Liver (tissue), 9 donors: ENCODE measurements around the gene SLC35A3. TPM values are rescaled to one million over a fixed set of nuclear protein-coding genes. Genes with fewer than 3 reads are reported as not detected.

Experiments
- DNase-seq: peaks from one replicate; pipeline ENCODE4 v3.0.0-alpha.2; 2017; ENCODE audit warnings: low spot score
- H3K27ac ChIP-seq, 2 donors: one replicate each; pipeline ENCODE4 v1.7.0; 2013; ENCODE audit warnings: inconsistent platforms in 2 of 2, low read length in 2 of 2, control low read depth in 1 of 2, low read depth in 1 of 2, mild to moderate bottlenecking in 1 of 2
- H3K27me3 ChIP-seq, 4 donors: one replicate each; pipeline versions ENCODE4 v1.6.1 to v1.7.0; 2013; ENCODE audit warnings: low read length in 3 of 4, inconsistent platforms in 1 of 4, mild to moderate bottlenecking in 1 of 4, moderate library complexity in 1 of 4; ENCODE audit not compliant: control insufficient read depth in 4 of 4, insufficient read depth in 4 of 4
- H3K36me3 ChIP-seq, 4 donors: one replicate each; pipeline versions ENCODE4 v1.6.1 to v1.7.0; 2013; ENCODE audit warnings: low read length in 3 of 4, mild to moderate bottlenecking in 3 of 4, low read depth in 1 of 4, moderate library complexity in 1 of 4; ENCODE audit not compliant: control insufficient read depth in 4 of 4, insufficient read depth in 3 of 4
- H3K4me1 ChIP-seq, 4 donors: one replicate each; pipeline versions ENCODE4 v1.6.1 to v1.7.0; 2013; ENCODE audit warnings: low read length in 3 of 4, mild to moderate bottlenecking in 3 of 4, moderate library complexity in 1 of 4; ENCODE audit not compliant: control insufficient read depth in 4 of 4, insufficient read depth in 4 of 4
- H3K4me3 ChIP-seq, 3 donors: one replicate each; pipeline versions ENCODE4 v1.6.1 to v1.7.0; 2013; ENCODE audit warnings: low read length in 3 of 3, control low read depth in 1 of 3, low read depth in 1 of 3, mild to moderate bottlenecking in 1 of 3
- H3K9ac ChIP-seq, 2 donors: one replicate each; pipeline ENCODE4 v1.7.0; 2013; ENCODE audit warnings: low read length in 2 of 2, mild to moderate bottlenecking in 2 of 2, moderate library complexity in 2 of 2, control low read depth in 1 of 2, low read depth in 1 of 2
- H3K9me3 ChIP-seq, 4 donors: one replicate each; pipeline versions ENCODE4 v1.6.1 to v1.7.0; 2013; ENCODE audit warnings: low read length in 3 of 4; ENCODE audit not compliant: control insufficient read depth in 4 of 4
- EGR1 ChIP-seq, 2 donors: IDR thresholded peaks; 2 replicates each; pipeline ENCODE4 v1.6.1; 2016 to 2018; ENCODE audit warnings: antibody characterized with exemption in 2 of 2, low read depth in 2 of 2
- FOXA1 ChIP-seq: IDR thresholded peaks from 2 replicates; pipeline ENCODE4 v1.6.1; 2016; ENCODE audit warnings: antibody characterized with exemption
- FOXA2 ChIP-seq: IDR thresholded peaks from 2 replicates; pipeline ENCODE4 v1.6.1; 2016; ENCODE audit warnings: antibody characterized with exemption
- GABPA ChIP-seq, 2 donors: IDR thresholded peaks in 1 of 2; conservative IDR thresholded peaks in 1 of 2; 2 replicates each; pipeline ENCODE4 v1.6.1; 2016; ENCODE audit warnings: antibody characterized with exemption in 2 of 2, mild to moderate bottlenecking in 1 of 2, moderate library complexity in 1 of 2
- HNF4A ChIP-seq, 2 donors: conservative IDR thresholded peaks; 2 replicates each; pipeline ENCODE4 v1.6.1; 2016; ENCODE audit warnings: antibody characterized with exemption in 2 of 2, mild to moderate bottlenecking in 2 of 2
- HNF4G ChIP-seq: IDR thresholded peaks from 2 replicates; pipeline ENCODE4 v1.6.1; 2016; ENCODE audit warnings: antibody characterized with exemption
- JUND ChIP-seq, 2 donors: IDR thresholded peaks; 2 replicates each; pipeline ENCODE4 v1.6.1; 2016; ENCODE audit warnings: antibody characterized with exemption in 2 of 2
- NR2F2 ChIP-seq: IDR thresholded peaks from 2 replicates; pipeline ENCODE4 v1.6.1; 2016; ENCODE audit warnings: antibody characterized with exemption
- RAD21 ChIP-seq, 2 donors: IDR thresholded peaks; 2 replicates each; pipeline ENCODE4 v1.6.1; 2016; ENCODE audit warnings: antibody characterized with exemption in 2 of 2, mild to moderate bottlenecking in 2 of 2
- RXRA ChIP-seq, 2 donors: IDR thresholded peaks; 2 replicates each; pipeline ENCODE4 v1.6.1; 2017 to 2018; ENCODE audit warnings: antibody characterized with exemption in 2 of 2, mild to moderate bottlenecking in 1 of 2
- SP1 ChIP-seq: IDR thresholded peaks from 2 replicates; pipeline ENCODE4 v1.6.1; 2018; ENCODE audit warnings: antibody characterized with exemption, mild to moderate bottlenecking
- TAF1 ChIP-seq: conservative IDR thresholded peaks from 2 replicates; pipeline ENCODE4 v1.6.1; 2016; ENCODE audit warnings: antibody characterized with exemption, mild to moderate bottlenecking
- YY1 ChIP-seq: IDR thresholded peaks from 2 replicates; pipeline ENCODE4 v1.6.1; 2016; ENCODE audit warnings: antibody characterized with exemption, mild to moderate bottlenecking
- WGBS: extraction: QIAGEN DNeasy Blood & Tissue Kit; methylation state at CpG from one replicate; pipeline ENCODE4 v1.1.7; 2013; 5-methylcytosine and 5-hydroxymethylcytosine counted together
- polyA plus RNA-seq, 2 donors: library from polyadenylated mRNA; stranded (reverse) in 1 of 2; unstranded in 1 of 2; fragments of 200-250 nt in 1 of 2; fragments of >200 nt in 1 of 2; fragmentation: Nextera tagmentation in 1 of 2; extraction: Ambion mirVana in 1 of 2; gene quantifications; one replicate each; pipeline versions ENCODE4 v1.2.1 to v1.2.3, GENCODE V29; 2013 to 2015
- total RNA-seq, 2 donors: library from RNA; depleted of rRNA; stranded (reverse); fragments of >200 nt; gene quantifications; one replicate each; pipeline ENCODE4 v1.2.3, GENCODE V29; 2014
- TF ChIP-seq, protein P1 (sequence below): IDR thresholded peaks from 2 replicates; pipeline ENCODE4 v1.6.1; 2016; ENCODE audit warnings: antibody characterized with exemption, mild to moderate bottlenecking
- TF ChIP-seq, protein P2 (sequence below): IDR thresholded peaks from 2 replicates; pipeline ENCODE4 v1.6.1; 2016; ENCODE audit warnings: antibody characterized with exemption
- TF ChIP-seq, protein P3 (sequence below): fragments of 150-350 bp; IDR thresholded peaks from 2 replicates; pipeline ENCODE4 v1.5.1; 2017; ENCODE audit warnings: improper control_type of control experiment, low read depth, low read length; ENCODE audit not compliant: missing input control
- TF ChIP-seq, protein P4 (sequence below): IDR thresholded peaks from 2 replicates; pipeline ENCODE4 v1.6.1; 2016; ENCODE audit warnings: antibody characterized with exemption
- donor health status: healthy.
- donor health status: healthy.
- donor health status: healthy.
- donor health status: healthy.
- donor health status: healthy.

The SLC35A3 gene
- total and polyA plus RNA-seq, 4 donors: 12.1 to 35.1 (median 14.4) TPM

DNA sequence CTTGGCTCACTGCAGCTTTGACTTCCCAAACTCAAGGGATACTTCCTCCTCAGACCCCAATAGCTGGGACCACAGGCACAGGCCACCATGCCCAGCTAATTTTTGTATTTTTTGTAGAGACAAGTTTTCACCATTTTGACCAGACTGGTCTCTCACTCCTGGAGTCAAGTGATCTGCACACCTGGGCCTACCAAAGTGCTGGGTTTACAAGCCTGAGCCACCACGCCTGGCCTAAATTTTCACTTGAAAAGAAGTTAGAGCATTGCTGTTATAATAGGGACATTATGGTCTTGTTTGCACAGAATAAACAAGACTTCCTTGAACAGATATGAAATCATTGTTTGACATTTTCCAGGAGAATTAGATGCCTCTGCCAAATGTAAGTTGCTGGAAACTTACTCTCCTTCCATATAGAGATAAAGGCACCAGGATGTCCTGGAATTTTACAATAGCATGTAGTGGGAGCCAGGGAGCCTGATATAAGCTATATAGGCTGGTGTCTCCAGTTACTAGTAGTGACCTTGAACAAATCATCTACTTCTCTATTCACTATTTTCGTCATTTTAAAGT is 16.9 kb downstream of the SLC35A3 start:
- no peak for TF ChIP-seq FOXA1
- TF ChIP-seq SP1: peak; percentile 11
- H3K36me3 ChIP-seq: peaks cover 0 to 7% (median 0%) of the 10 kb centered on the region in 4 donors
- no peak overlapping the region for H3K4me3 ChIP-seq
- H3K9ac ChIP-seq: no peak overlapping the region
- no peaks in the 10 kb centered on the region for H3K27me3 ChIP-seq
- peaks cover 0 to 2% (median 0%) of the 10 kb centered on the region in 4 donors for H3K4me1 ChIP-seq
- H3K27ac ChIP-seq: no peak overlapping the region
- peaks cover 0 to 3% (median under 1%) of the 10 kb centered on the region in 4 donors for H3K9me3 ChIP-seq
- WGBS: 82% methylated on average over 2 of the region's 2 CpGs
- DNase-seq: no peak

DNA sequence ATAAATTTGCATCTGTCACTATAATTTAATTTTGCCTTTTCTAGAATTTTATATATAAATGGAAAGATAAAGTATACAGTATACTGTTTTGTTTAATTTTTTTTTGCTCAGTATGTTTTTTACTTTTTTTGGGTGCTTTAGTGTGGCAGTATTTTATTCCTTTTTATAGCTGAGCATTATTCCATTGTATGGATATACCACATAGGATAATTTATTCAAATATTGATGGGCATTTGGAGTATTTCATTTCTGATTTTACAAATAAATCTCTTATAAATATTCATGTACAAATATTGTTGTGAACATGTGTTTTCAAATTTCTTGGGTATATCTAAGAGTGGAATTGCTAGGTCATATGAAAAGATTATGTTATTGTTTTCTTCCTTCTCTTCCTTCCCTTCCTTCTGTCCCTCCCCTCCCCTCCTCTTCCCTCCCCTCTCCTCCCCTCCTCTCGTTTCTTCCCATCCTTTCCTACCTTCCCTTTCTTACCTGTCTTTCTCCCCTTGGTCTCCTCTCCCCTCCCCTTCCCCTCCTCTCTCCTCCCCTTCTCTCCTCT is 18.5 kb downstream of the SLC35A3 start:
- peaks cover 0 to 7% (median 1%) of the 10 kb centered on the region in 4 donors for H3K36me3 ChIP-seq
- no peak for TF ChIP-seq YY1
- no peak for TF ChIP-seq NR2F2
- TF ChIP-seq RXRA (IDR thresholded peaks at IDR 0.05): no peak
- TF ChIP-seq, protein P1, sequence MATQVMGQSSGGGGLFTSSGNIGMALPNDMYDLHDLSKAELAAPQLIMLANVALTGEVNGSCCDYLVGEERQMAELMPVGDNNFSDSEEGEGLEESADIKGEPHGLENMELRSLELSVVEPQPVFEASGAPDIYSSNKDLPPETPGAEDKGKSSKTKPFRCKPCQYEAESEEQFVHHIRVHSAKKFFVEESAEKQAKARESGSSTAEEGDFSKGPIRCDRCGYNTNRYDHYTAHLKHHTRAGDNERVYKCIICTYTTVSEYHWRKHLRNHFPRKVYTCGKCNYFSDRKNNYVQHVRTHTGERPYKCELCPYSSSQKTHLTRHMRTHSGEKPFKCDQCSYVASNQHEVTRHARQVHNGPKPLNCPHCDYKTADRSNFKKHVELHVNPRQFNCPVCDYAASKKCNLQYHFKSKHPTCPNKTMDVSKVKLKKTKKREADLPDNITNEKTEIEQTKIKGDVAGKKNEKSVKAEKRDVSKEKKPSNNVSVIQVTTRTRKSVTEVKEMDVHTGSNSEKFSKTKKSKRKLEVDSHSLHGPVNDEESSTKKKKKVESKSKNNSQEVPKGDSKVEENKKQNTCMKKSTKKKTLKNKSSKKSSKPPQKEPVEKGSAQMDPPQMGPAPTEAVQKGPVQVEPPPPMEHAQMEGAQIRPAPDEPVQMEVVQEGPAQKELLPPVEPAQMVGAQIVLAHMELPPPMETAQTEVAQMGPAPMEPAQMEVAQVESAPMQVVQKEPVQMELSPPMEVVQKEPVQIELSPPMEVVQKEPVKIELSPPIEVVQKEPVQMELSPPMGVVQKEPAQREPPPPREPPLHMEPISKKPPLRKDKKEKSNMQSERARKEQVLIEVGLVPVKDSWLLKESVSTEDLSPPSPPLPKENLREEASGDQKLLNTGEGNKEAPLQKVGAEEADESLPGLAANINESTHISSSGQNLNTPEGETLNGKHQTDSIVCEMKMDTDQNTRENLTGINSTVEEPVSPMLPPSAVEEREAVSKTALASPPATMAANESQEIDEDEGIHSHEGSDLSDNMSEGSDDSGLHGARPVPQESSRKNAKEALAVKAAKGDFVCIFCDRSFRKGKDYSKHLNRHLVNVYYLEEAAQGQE: no peak
- TF ChIP-seq EGR1 (IDR thresholded peaks at IDR 0.05; ENCODE audit: low read depth in 2 of 2): no peak
- TF ChIP-seq RAD21 (IDR thresholded peaks at IDR 0.05): no peak
- no peak for TF ChIP-seq GABPA (IDR thresholded peaks at IDR 0.05 in 1 of 2, conservative IDR thresholded peaks at IDR 0.05 in 1 of 2)
- TF ChIP-seq SP1: no peak
- no peak for TF ChIP-seq JUND (IDR thresholded peaks at IDR 0.05)
- TF ChIP-seq HNF4G: no peak
- TF ChIP-seq, protein P2, sequence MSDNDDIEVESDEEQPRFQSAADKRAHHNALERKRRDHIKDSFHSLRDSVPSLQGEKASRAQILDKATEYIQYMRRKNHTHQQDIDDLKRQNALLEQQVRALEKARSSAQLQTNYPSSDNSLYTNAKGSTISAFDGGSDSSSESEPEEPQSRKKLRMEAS: no peak
- TF ChIP-seq FOXA2: no peak
- TF ChIP-seq, protein P3, sequence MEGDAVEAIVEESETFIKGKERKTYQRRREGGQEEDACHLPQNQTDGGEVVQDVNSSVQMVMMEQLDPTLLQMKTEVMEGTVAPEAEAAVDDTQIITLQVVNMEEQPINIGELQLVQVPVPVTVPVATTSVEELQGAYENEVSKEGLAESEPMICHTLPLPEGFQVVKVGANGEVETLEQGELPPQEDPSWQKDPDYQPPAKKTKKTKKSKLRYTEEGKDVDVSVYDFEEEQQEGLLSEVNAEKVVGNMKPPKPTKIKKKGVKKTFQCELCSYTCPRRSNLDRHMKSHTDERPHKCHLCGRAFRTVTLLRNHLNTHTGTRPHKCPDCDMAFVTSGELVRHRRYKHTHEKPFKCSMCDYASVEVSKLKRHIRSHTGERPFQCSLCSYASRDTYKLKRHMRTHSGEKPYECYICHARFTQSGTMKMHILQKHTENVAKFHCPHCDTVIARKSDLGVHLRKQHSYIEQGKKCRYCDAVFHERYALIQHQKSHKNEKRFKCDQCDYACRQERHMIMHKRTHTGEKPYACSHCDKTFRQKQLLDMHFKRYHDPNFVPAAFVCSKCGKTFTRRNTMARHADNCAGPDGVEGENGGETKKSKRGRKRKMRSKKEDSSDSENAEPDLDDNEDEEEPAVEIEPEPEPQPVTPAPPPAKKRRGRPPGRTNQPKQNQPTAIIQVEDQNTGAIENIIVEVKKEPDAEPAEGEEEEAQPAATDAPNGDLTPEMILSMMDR: no peak
- TF ChIP-seq, protein P4, sequence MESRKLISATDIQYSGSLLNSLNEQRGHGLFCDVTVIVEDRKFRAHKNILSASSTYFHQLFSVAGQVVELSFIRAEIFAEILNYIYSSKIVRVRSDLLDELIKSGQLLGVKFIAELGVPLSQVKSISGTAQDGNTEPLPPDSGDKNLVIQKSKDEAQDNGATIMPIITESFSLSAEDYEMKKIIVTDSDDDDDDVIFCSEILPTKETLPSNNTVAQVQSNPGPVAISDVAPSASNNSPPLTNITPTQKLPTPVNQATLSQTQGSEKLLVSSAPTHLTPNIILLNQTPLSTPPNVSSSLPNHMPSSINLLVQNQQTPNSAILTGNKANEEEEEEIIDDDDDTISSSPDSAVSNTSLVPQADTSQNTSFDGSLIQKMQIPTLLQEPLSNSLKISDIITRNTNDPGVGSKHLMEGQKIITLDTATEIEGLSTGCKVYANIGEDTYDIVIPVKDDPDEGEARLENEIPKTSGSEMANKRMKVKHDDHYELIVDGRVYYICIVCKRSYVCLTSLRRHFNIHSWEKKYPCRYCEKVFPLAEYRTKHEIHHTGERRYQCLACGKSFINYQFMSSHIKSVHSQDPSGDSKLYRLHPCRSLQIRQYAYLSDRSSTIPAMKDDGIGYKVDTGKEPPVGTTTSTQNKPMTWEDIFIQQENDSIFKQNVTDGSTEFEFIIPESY: no peak
- no peak for TF ChIP-seq TAF1
- TF ChIP-seq HNF4A (conservative IDR thresholded peaks at IDR 0.05): no peak
- no peak for DNase-seq
- H3K4me3 ChIP-seq: no peak overlapping the region
- H3K27ac ChIP-seq: no peak overlapping the region
- H3K9me3 ChIP-seq: peaks cover 0 to 7% (median under 1%) of the 10 kb centered on the region in 4 donors
- 93% methylated on average over 1 of the region's 1 CpG for WGBS
- no peak overlapping the region for H3K9ac ChIP-seq
- H3K4me1 ChIP-seq: peaks cover 0 to 2% (median 0%) of the 10 kb centered on the region in 4 donors
- no peaks in the 10 kb centered on the region for H3K27me3 ChIP-seq
